Testis (tissue), 3 donors: ENCODE measurements around the gene COL26A1. TPM values are rescaled to one million over a fixed set of nuclear protein-coding genes. Genes with fewer than 3 reads are reported as not detected.
"Not testable (repeated sequence)": the region's sequence is repeated elsewhere in the genome, so short reads cannot be mapped to it uniquely, and the experiment has no call there.

Source experiments
- DNase-seq: peaks from one replicate; pipeline ENCODE4 v3.0.0-alpha.2; 2019
- H3K27ac ChIP-seq, 2 donors: fragments of 200-600 bp; sonication (generic); one replicate each; pipeline ENCODE4 v1.5.1; 2019
- H3K27me3 ChIP-seq: fragments of 200-600 bp; sonication (generic); one replicate; pipeline ENCODE4 v1.5.1; 2019
- H3K36me3 ChIP-seq: fragments of 200-600 bp; sonication (generic); one replicate; pipeline ENCODE4 v1.5.1; 2017; ENCODE audit warnings: low read depth; ENCODE audit errors: missing control alignments
- H3K4me1 ChIP-seq: fragments of 200-600 bp; sonication (generic); one replicate; pipeline ENCODE4 v1.5.1; 2019
- H3K4me3 ChIP-seq, 2 donors: fragments of 200-600 bp; sonication (generic); one replicate each; pipeline ENCODE4 v1.5.1; 2017 to 2019
- H3K9me3 ChIP-seq: fragments of 200-600 bp; sonication (generic); one replicate; pipeline ENCODE4 v1.5.1; 2017
- CTCF ChIP-seq, 3 experiments: fragments of 450-650 bp in 2 of 3; fragments of 200-600 bp in 1 of 3; sonication (generic) in 1 of 3; IDR thresholded peaks; one replicate each; pipeline ENCODE4 v1.5.1; 2016 to 2019; ENCODE audit warnings: antibody characterized with exemption in 3 of 3, mild to moderate bottlenecking in 2 of 3, moderate library complexity in 1 of 3
- POLR2A ChIP-seq: fragments of 450-650 bp; IDR thresholded peaks from one replicate; pipeline ENCODE4 v1.6.1; 2017; ENCODE audit warnings: antibody characterized with exemption, mild to moderate bottlenecking, moderate library complexity
- WGBS, 2 donors: methylation state at CpG; one replicate each; pipeline ENCODE4 v1.1.5; 2018; 5-methylcytosine and 5-hydroxymethylcytosine counted together
- intact Hi-C: fragments of 100-400 bp; cut with DNase I; formaldehyde crosslinking; loops from one replicate; pipeline ENCODE4 v1.15.1; 2023; ENCODE audit warnings: low total_unique reads
- polyA plus RNA-seq: library from polyadenylated mRNA; stranded (reverse); fragments of 350-450 nt; fragmentation: Illumina TruSeq; extraction: RNeasy Lipid Tissue Mini Kit (QIAGEN cat#74804); gene quantifications from one replicate; pipeline ENCODE4 v1.2.3, GENCODE V29; 2014; ENCODE audit warnings: low read depth, low replicate concordance; ENCODE audit not compliant: insufficient read depth
- total RNA-seq, 2 donors: library from RNA; depleted of rRNA; stranded (reverse); fragments of >200 nt; gene quantifications; one replicate each; pipeline ENCODE4 v1.2.3, GENCODE V29; 2016

Gene COL26A1
- total and polyA plus RNA-seq, 3 donors from 2014 or later, result 0.94 to 3.1 (median 1.1) TPM

- H3K27me3 ChIP-seq, result no peaks in the 10 kb centered on the region
- no peak overlapping the region for H3K4me3 ChIP-seq
- TF ChIP-seq CTCF (IDR thresholded peaks at IDR 0.05) (no peak), POLR2A (no peak)
- no peak overlapping the region for H3K27ac ChIP-seq
- no peaks in the 10 kb centered on the region for H3K4me1 ChIP-seq
- 65% methylated on average over 11 of the region's 11 CpGs for WGBS, 2 donors
- H3K36me3 ChIP-seq, result no peaks in the 10 kb centered on the region
- intact Hi-C loops, result no loop called here
- no peak for DNase-seq
- H3K9me3 ChIP-seq, result no peaks in the 10 kb centered on the region
Observed at GRCh38 chr7:101428093-101428866, 65.6 kb downstream of the COL26A1 start.

GRCh38 chr7:101432316-101432715, 69.6 kb downstream of the COL26A1 start:
- H3K4me3 ChIP-seq, result no peak overlapping the region
- TF ChIP-seq POLR2A (no peak), CTCF (IDR thresholded peaks at IDR 0.05) (no peak)
- 83 to 91% methylated on average over 3 of the region's 3 CpGs for WGBS, 2 donors
- no peak for DNase-seq
- no peaks in the 10 kb centered on the region for H3K36me3 ChIP-seq
- no peaks in the 10 kb centered on the region for H3K27me3 ChIP-seq
- no peaks in the 10 kb centered on the region for H3K9me3 ChIP-seq
- intact Hi-C loops, result no loop called here
- no peak overlapping the region for H3K27ac ChIP-seq
- H3K4me1 ChIP-seq, result no peaks in the 10 kb centered on the region

- TF ChIP-seq CTCF (IDR thresholded peaks at IDR 0.05), result no peak
- no peak for TF ChIP-seq POLR2A
- no peak for DNase-seq
- intact Hi-C loops, result no loop called here
- 87 to 88% methylated on average over 4 of the region's 4 CpGs for WGBS, 2 donors
- Histone ChIP-seq H3K36me3 (no peaks in the 10 kb centered on the region), H3K4me3 (no peak overlapping the region), H3K27me3 (no peaks in the 10 kb centered on the region), H3K9me3 (no peaks in the 10 kb centered on the region), H3K4me1 (no peaks in the 10 kb centered on the region), H3K27ac (no peak overlapping the region)
Observed at GRCh38 chr7:101433688-101434087, 71.0 kb downstream of the COL26A1 start.

- H3K27me3 ChIP-seq, H3K4me1 ChIP-seq, H3K4me3 ChIP-seq, intact Hi-C loops, H3K9me3 ChIP-seq, DNase-seq, H3K27ac ChIP-seq, H3K36me3 ChIP-seq: not testable (repeated sequence)
- 88 to 96% methylated on average over 8 of the region's 8 CpGs for WGBS, 2 donors
Observed at GRCh38 chr7:101434155-101434554, 71.5 kb downstream of the COL26A1 start.

GRCh38 chr7:101435461-101436220, 73.0 kb downstream of the COL26A1 start:
- Histone ChIP-seq H3K27me3 (no peaks in the 10 kb centered on the region), H3K27ac (no peak overlapping the region), H3K4me1 (no peaks in the 10 kb centered on the region), H3K9me3 (no peaks in the 10 kb centered on the region), H3K4me3 (no peak overlapping the region), H3K36me3 (no peaks in the 10 kb centered on the region)
- TF ChIP-seq POLR2A (no peak), CTCF (IDR thresholded peaks at IDR 0.05) (no peak)
- DNase-seq, result no peak
- intact Hi-C loops, result no loop called here
- 33 to 52% methylated on average over 13 to 22 of the region's 22 CpGs for WGBS, 2 donors
